ENCODE measurements around the gene MAGI2. TPM values are rescaled to one million over a fixed set of nuclear protein-coding genes. Genes with fewer than 3 reads are reported as not detected.
"Not testable (repeated sequence)": the region's sequence is repeated elsewhere in the genome, so short reads cannot be mapped to it uniquely, and the experiment has no call there.

MAGI2 gene
- total RNA-seq, 1 donor from 2014 or later = 2.5 TPM

- no peaks in the 10 kb centered on the region for H3K36me3 ChIP-seq (ENCODE audit: control insufficient read depth, insufficient read depth, low read length)
- H3K4me3 ChIP-seq (ENCODE audit: low read depth, low read length) = no peak overlapping the region
- DNase-seq (ENCODE audit: low read depth) = no peak
- no peak for TF ChIP-seq CTCF (IDR thresholded peaks at IDR 0.05; ENCODE audit: insufficient read depth, low read length, poor library complexity, severe bottlenecking)
- H3K27me3 ChIP-seq (ENCODE audit: control insufficient read depth, insufficient read depth, low read length) = no peaks in the 10 kb centered on the region
Measured at GRCh38 chr7:79034730-79035129, 418.7 kb downstream of the MAGI2 start.

GRCh38 chr7:79019711-79020110 lies 433.8 kb downstream of the MAGI2 start:
- H3K36me3 ChIP-seq (ENCODE audit: control insufficient read depth, insufficient read depth, low read length); H3K4me3 ChIP-seq (ENCODE audit: low read depth, low read length); DNase-seq (ENCODE audit: low read depth); H3K27me3 ChIP-seq (ENCODE audit: control insufficient read depth, insufficient read depth, low read length): not testable (repeated sequence)

GRCh38 chr7:79011921-79012320 lies 441.5 kb downstream of the MAGI2 start:
- Histone ChIP-seq H3K4me3 (ENCODE audit: low read depth, low read length) (no peak overlapping the region), H3K27me3 (ENCODE audit: control insufficient read depth, insufficient read depth, low read length) (no peaks in the 10 kb centered on the region), H3K36me3 (ENCODE audit: control insufficient read depth, insufficient read depth, low read length) (no peaks in the 10 kb centered on the region)
- no peak for TF ChIP-seq CTCF (IDR thresholded peaks at IDR 0.05; ENCODE audit: insufficient read depth, low read length, poor library complexity, severe bottlenecking)
- no peak for DNase-seq (ENCODE audit: low read depth)

- H3K36me3 ChIP-seq (ENCODE audit: control insufficient read depth, insufficient read depth, low read length) = no peaks in the 10 kb centered on the region
- H3K27me3 ChIP-seq (ENCODE audit: control insufficient read depth, insufficient read depth, low read length) = no peaks in the 10 kb centered on the region
- DNase-seq (ENCODE audit: low read depth) = no peak
- TF ChIP-seq CTCF (IDR thresholded peaks at IDR 0.05; ENCODE audit: insufficient read depth, low read length, poor library complexity, severe bottlenecking) = no peak
- no peak overlapping the region for H3K4me3 ChIP-seq (ENCODE audit: low read depth, low read length)
Measured at GRCh38 chr7:79009647-79010046, 443.8 kb downstream of the MAGI2 start.

GRCh38 chr7:79008786-79009185 lies 444.7 kb downstream of the MAGI2 start:
- no peak for TF ChIP-seq CTCF (IDR thresholded peaks at IDR 0.05; ENCODE audit: insufficient read depth, low read length, poor library complexity, severe bottlenecking)
- Histone ChIP-seq H3K27me3 (ENCODE audit: control insufficient read depth, insufficient read depth, low read length) (no peaks in the 10 kb centered on the region), H3K4me3 (ENCODE audit: low read depth, low read length) (no peak overlapping the region), H3K36me3 (ENCODE audit: control insufficient read depth, insufficient read depth, low read length) (no peaks in the 10 kb centered on the region)
- no peak for DNase-seq (ENCODE audit: low read depth)

- TF ChIP-seq CTCF (IDR thresholded peaks at IDR 0.05; ENCODE audit: insufficient read depth, low read length, poor library complexity, severe bottlenecking) = no peak
- no peak overlapping the region for H3K4me3 ChIP-seq (ENCODE audit: low read depth, low read length)
Measured at GRCh38 chr7:78996013-78996412, 457.5 kb downstream of the MAGI2 start.

More at GRCh38 chr7:78996013-78996412, 457.5 kb downstream of the MAGI2 start:
- Histone ChIP-seq H3K27me3 (ENCODE audit: control insufficient read depth, insufficient read depth, low read length) (no peaks in the 10 kb centered on the region), H3K36me3 (ENCODE audit: control insufficient read depth, insufficient read depth, low read length) (no peaks in the 10 kb centered on the region)
- no peak for DNase-seq (ENCODE audit: low read depth)

Data from kidney epithelial cell (primary cell).